Skin of body (tissue), 2 donors: ENCODE measurements around the gene C11orf71. TPM values are rescaled to one million over a fixed set of nuclear protein-coding genes. Genes with fewer than 3 reads are reported as not detected.

Experiments used
- DNase-seq: peaks from one replicate; lab custom pipeline; 2025; lab: John Stamatoyannopoulos, UW
- total RNA-seq: library from RNA; depleted of rRNA; stranded (reverse); fragments of >200 nt; gene quantifications from one replicate; pipeline ENCODE4 v1.2.3, GENCODE V29; 2014

The C11orf71 gene
- 4.5 TPM for total RNA-seq

DNA sequence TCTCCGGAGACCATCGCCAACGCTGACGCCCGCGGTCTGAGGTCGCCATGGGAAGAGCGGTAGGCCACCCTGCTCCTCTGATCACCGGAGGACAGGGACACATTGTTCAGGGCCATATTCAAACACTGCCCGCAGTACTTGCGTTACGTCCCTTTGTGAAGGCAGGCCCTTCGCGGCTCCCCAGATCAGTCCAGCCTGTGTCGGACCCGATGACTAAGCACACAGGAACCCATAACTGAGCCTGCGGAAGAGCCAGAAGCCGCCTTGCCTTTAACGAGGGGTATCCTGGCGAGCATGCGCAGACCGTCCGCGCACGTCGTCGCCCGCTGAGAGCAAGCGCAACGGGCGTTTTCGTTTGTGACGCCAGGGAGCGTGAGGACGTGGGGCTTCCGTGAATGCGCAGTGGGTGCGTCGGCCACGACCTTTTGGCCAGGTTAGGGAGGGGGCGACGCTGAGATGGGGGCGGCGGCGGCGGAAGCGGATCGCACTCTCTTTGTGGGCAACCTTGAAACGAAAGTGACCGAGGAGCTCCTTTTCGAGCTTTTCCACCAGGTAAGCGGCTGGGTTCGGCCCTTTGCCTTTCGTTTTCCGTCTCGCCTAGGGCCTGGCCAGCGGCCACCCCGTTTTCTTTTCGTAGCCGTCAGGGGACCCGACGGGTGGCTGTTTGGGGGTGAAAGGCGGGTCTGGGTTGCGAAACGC lies at the start of gene C11orf71, which contains the start of gene RBM7:
Gene C11orf71, minus strand, starts transcription at position 296 of the 699 bp plus-strand sequence. Its CDS starts 180 bp downstream, at position 116.
Gene RBM7, plus strand, starts transcription at position 451 of the 699 bp plus-strand sequence. Its CDS starts 6 bp downstream, at position 457.
- peak; percentile 95 for DNase-seq

DNA sequence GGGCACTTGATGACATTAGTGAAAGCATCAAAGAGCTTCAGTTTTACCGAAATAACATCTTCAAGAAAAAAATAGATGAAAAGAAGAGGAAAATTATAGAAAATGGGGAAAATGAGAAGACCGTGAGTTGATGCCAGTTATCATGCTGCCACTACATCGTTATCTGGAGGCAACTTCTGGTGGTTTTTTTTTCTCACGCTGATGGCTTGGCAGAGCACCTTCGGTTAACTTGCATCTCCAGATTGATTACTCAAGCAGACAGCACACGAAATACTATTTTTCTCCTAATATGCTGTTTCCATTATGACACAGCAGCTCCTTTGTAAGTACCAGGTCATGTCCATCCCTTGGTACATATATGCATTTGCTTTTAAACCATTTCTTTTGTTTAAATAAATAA lies 49.5 kb upstream of the C11orf71 start:
- DNase-seq: no peak

DNA sequence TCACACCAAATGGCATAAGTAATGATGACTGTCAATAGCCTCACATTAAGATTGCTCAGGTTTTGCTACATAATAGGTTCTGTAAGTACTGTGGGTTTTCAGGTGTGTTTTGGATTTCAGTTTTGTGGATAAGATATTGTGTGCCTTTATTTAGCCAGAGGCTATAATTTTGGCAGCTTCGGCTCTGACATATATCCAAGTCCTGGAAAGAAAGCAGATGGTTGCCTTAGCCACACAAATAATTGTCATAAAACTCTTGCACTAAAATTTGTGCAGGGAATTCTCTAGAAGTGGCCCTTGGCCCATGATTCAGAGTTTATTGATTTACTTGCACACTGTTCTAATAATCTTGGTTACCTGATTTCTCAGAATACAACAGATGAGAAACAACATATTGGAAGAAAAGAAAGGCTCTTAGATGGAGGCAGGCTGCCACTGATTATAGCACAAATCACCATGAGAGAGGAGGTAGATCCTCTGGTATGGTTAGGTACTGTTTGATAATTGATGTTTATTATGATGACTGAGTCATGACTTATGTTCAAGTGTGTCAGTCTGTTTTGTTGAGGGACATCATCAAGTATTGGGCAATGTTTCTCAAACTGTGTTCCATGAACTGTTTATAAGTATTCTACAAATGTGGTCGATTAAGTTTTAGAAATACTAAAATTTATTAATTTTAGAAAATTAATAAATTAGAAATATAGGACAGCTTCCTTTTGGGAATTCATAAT lies 48.6 kb upstream of the C11orf71 start:
- DNase-seq: no peak

- DNase-seq: no peak
Observed at GRCh38 chr11:114447892-114448291, 47.6 kb upstream of the C11orf71 start.

GRCh38 chr11:114447444-114447843 lies 47.1 kb upstream of the C11orf71 start:
- no peak for DNase-seq

GRCh38 chr11:114442536-114442935 lies 42.2 kb upstream of the C11orf71 start:
- DNase-seq: no peak

- no peak for DNase-seq
Observed at GRCh38 chr11:114441921-114442320, 41.6 kb upstream of the C11orf71 start.

DNA sequence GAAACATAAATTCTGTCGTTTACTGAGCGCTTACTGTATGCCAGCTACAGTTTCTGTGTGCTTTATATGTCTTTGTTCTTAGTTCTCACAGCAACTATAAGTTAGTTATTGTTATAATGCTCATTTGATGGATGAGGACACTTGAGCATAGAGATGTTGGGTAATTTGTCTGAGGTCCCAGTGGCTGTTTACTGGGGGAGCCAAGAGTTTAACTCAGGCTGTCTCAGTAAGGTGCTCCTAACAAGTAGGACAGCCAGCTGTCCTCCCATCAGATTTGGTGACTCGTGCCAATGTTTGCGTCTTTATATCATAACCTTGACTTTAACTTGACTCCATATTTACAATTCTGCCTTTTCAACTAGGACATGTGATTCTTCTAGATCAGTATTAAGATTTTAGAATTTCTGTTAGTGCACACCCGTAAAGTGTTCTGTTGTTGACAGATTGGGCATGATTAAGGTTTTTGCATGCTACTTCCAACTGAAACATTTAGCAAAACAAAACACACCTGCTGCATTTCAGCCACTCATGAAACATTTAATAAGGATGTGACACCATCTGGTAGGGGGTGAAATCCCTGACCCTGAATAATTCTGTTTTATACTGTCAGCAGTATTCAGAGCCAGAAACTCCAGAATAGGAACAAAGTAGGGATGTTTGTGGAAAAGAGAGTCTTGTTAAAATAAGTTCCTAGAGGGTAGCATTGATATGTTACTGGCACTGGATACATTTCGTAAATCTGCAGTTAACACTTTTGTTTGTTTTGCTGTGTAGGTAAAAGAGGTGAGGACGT lies 40.9 kb upstream of the C11orf71 start:
- DNase-seq: no peak

- DNase-seq: no peak
Observed at GRCh38 chr11:114440121-114440860, 40.0 kb upstream of the C11orf71 start.

GRCh38 chr11:114439229-114440120 lies 39.2 kb upstream of the C11orf71 start, which contains the start of gene REXO2:
REXO2 (plus strand) TSS chr11:114439467; CDS start chr11:114439529, 62 bp downstream.
- peak; percentile 93 for DNase-seq

DNA sequence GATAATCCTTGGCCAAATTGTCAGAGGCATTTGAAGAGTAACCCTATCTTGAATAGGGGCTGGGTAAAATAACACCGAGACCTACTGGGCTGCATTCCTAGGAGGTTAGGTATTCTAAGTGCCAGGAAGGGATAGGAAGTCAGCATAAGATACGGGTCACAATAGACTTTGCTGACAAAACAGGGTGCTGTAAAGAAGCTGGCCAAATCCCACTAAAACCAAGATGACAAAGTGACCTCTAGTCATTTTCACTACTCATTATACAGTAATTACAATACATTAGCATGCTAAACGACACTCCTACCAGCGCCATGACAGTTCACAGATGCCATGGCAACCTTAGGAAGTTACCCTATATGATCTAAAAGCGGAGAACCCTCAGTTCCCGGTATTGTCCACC lies 38.0 kb upstream of the C11orf71 start:
- DNase-seq: no peak

- DNase-seq: no peak
Observed at GRCh38 chr11:114433376-114433775, 33.1 kb upstream of the C11orf71 start.

DNA sequence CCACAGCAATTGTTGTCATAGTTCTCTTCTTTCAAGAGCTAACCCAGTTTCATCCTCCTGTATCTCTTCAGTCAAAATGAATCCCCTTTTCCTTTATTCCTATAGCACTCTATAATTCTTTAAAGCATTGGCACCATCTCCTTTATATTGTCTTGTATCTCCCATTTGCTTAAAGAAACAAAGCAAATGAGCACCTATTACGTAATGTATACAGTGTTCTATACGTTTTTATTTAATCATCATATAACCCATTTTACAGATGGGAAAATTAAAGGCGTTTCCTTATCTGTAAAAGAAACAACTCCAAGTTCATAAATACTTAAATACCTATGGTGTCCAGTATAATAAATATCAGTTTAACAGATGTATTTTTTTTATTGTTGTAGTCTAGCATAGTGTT lies 32.6 kb upstream of the C11orf71 start:
- DNase-seq: no peak

DNA sequence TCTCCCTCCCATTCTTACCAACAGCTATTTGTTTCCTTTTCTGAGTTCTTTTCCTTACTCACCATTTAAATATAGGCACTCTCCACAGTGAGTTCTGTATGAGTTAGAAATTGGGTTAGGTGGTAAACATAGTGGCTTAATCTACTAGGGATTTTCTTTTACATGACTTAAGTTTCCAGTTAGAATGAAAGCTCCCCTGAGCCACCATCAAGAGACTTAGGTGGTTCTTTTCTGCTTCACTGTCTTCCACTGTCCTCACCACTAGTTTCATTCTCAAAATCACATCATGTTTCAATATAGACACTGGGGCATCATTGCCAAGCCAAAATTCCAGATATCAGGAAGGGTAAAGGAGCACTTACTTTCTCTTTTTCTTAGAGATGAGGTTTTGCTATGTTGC lies 30.0 kb upstream of the C11orf71 start:
- no peak for DNase-seq

DNA sequence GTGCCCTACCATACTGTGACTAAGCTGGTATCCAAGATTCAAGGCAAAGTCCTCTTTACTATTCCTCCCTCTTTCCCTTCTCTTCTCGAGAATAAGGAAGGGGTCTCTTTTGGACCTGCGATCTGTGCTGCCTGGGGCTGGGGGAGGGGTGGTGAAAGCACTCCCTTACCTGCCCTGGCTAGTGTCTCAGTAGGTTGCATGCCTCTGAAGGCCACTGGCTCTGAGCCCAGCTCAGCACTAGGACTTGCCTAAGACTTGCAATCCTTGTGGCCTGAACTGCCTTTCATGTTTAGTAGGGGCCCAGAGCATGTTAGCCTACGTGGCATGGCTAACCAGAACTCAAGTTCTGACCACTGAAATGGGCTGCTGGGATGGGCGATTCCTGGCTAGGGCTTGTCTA lies 26.0 kb upstream of the C11orf71 start:
- no peak for DNase-seq

- no peak for DNase-seq
Observed at GRCh38 chr11:114416441-114416961, 16.2 kb upstream of the C11orf71 start.

DNA sequence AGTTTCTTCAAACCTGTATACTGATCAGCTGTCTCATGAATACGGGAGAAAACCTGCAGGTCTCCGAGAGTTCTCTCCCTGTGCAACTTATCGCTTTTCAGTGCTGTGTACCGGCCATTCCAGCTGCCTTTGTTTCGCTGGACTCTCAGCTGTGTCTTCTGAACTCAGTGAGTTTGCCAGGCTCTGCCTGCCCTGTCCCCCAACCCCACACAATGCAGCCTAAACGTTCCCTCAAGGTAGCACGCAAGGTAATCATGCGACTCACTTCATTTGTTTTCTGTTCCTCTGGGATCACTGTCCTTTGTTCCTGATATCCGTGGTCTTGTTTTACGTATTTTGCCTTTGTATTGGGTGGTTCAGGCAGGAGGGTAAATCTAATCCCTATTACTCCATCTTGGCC lies 13.6 kb upstream of the C11orf71 start:
- DNase-seq: no peak

DNA sequence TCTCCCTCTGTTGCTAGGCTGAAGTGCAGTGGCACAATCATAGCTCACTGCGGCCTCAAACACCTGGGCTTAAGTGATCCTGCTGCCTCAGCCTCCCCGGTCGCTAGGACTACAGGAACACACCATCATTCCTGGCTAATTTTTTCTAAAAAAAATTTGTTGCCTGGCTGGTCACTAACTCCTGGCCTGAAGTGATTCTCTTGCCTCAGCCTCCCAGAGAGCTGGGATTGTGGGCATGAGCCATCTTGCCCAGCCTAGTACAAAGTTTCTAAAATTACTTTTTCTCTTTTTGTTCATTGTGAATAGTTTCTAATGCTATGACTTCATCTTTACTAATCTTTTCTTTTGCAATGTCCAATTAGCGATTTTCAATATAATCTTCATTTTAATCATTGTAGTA lies 12.6 kb upstream of the C11orf71 start:
- DNase-seq: no peak

GRCh38 chr11:114401311-114401710 lies 1.0 kb upstream of the C11orf71 start:
- peak; percentile 29 for DNase-seq

GRCh38 chr11:114400915-114401223 lies 558 bp upstream of the C11orf71 start:
- DNase-seq: peak; percentile 68
